GM12878 (cell line): ENCODE data around the gene ADAM30. TPM values are rescaled to one million over a fixed set of nuclear protein-coding genes. Genes with fewer than 3 reads are reported as not detected.

Source experiments
- ATAC-seq: fragments of 200-7000 bp; cut with Tn5 transposase; 3 replicates; pipeline ENCODE4 v1.9.1; 2020; ENCODE audit warnings: mild to moderate bottlenecking, moderate library complexity
- BruUV-seq: library from RNA; stranded (reverse); fragments of 400-500 nt; replicated peaks from 2 replicates; lab custom pipeline; 2021; lab: Mats Ljungman, UMichigan
- CTCF ChIA-PET: fragments of 300-600 bp; sonication (Branson Sonifier 250); formaldehyde crosslinking; extraction: SDS; loops from one replicate; lab custom pipeline; 2021; ENCODE audit warnings: inconsistent platforms; lab: Yijun Ruan, JAX
- POLR2A ChIA-PET: fragments of 350-600 bp; formaldehyde crosslinking; extraction: SDS; loops from one replicate; lab custom pipeline; 2021; ENCODE audit warnings: inconsistent platforms; lab: Charles Lee
- RAD21 ChIA-PET: fragments of 300-600 bp; sonication (Branson Sonifier 250); formaldehyde crosslinking; loops from one replicate; lab custom pipeline; 2023; ENCODE audit warnings: antibody characterized with exemption; ENCODE audit not compliant: unreplicated experiment; lab: Charles Lee
- SMC1A ChIA-PET: fragments of 300-600 bp; sonication (Branson Sonifier 250); formaldehyde crosslinking; loops from one replicate; lab custom pipeline; 2023; ENCODE audit not compliant: unreplicated experiment, uncharacterized antibody; lab: Charles Lee
- DNase-seq: peaks from one replicate; pipeline ENCODE4 v3.0.0-alpha.2; 2011; ENCODE audit warnings: low read depth, low spot score
- FAIRE-seq: peaks from 3 replicates; lab custom pipeline; 2011; peaks lifted over from hg19 to GRCh38; lab: Jason Lieb, UNC
- H2AFZ ChIP-seq: 2 replicates; pipeline ENCODE4 v1.6.0; 2011; ENCODE audit warnings: low read depth, low read length, control low read depth; ENCODE audit not compliant: control insufficient read depth
- H3K27ac ChIP-seq: 2 replicates; pipeline ENCODE4 v1.5.1; 2011; ENCODE audit warnings: control low read depth; ENCODE audit not compliant: control insufficient read depth, insufficient read depth
- H3K27me3 ChIP-seq, 2 experiments: replicated peaks in 1 of 2; 2 replicates each; pipeline versions ENCODE4 v1.6.0 to v1.6.1; 2011; ENCODE audit warnings: low read length in 1 of 2; ENCODE audit not compliant: control insufficient read depth in 2 of 2, insufficient read depth in 2 of 2
- H3K36me3 ChIP-seq, 2 experiments: 2 replicates each; pipeline ENCODE4 v1.5.1; 2011; ENCODE audit warnings: low read length in 1 of 2; ENCODE audit not compliant: control insufficient read depth in 2 of 2, insufficient read depth in 2 of 2
- H3K4me1 ChIP-seq: 2 replicates; pipeline ENCODE4 v1.6.1; 2011; ENCODE audit warnings: mild to moderate bottlenecking, low read length, moderate library complexity, mixed read lengths; ENCODE audit not compliant: control insufficient read depth, insufficient read depth
- H3K4me2 ChIP-seq: 2 replicates; pipeline ENCODE4 v1.6.0; 2011; ENCODE audit warnings: control low read depth; ENCODE audit not compliant: control insufficient read depth, insufficient read depth
- H3K4me3 ChIP-seq: fragments of 200-600 bp; sonication (generic); 2 replicates; pipeline ENCODE4 v1.5.1; 2016
- H3K79me2 ChIP-seq: 2 replicates; pipeline ENCODE4 v1.6.0; 2011; ENCODE audit warnings: low read length; ENCODE audit not compliant: control insufficient read depth, insufficient read depth
- H3K9ac ChIP-seq: 2 replicates; pipeline ENCODE4 v1.8.0; 2011; ENCODE audit warnings: low read length, control low read depth, mixed read lengths; ENCODE audit not compliant: control insufficient read depth, insufficient read depth
- H3K9me3 ChIP-seq: replicated peaks from 3 replicates; pipeline ENCODE4 v1.5.1; 2011; ENCODE audit warnings: mild to moderate bottlenecking, low read length; ENCODE audit not compliant: control insufficient read depth, insufficient read depth
- H4K20me1 ChIP-seq: 2 replicates; pipeline ENCODE4 v1.6.0; 2011; ENCODE audit not compliant: control insufficient read depth, insufficient read depth
- EZH2 ChIP-seq: IDR thresholded peaks from 2 replicates; pipeline ENCODE4 v1.6.1; 2012; ENCODE audit warnings: low read depth, mild to moderate bottlenecking, control low read depth, inconsistent platforms, low read length, borderline replicate concordance; ENCODE audit not compliant: control insufficient read depth
- IRF3 ChIP-seq: fragments of 450-650 bp; IDR thresholded peaks from 2 replicates; pipeline ENCODE4 v1.6.1; 2014; ENCODE audit warnings: mild to moderate bottlenecking
- PKNOX1 ChIP-seq: fragments of 450-650 bp; IDR thresholded peaks from 2 replicates; pipeline ENCODE4 v1.6.1; 2016; ENCODE audit warnings: mild to moderate bottlenecking
- POU2F2 ChIP-seq: IDR thresholded peaks from 3 replicates; pipeline ENCODE4 v1.6.1; 2011; ENCODE audit warnings: low read depth, mild to moderate bottlenecking, low read length, borderline replicate concordance
- RAD21 ChIP-seq: IDR thresholded peaks from 2 replicates; pipeline ENCODE4 v1.6.1; 2011; ENCODE audit warnings: mild to moderate bottlenecking, low read depth, low read length, moderate library complexity; ENCODE audit not compliant: insufficient read depth
- SMAD5 ChIP-seq: IDR thresholded peaks from 2 replicates; pipeline ENCODE4 v1.6.1; 2016; ENCODE audit warnings: antibody characterized with exemption, low read depth
- SMC3 ChIP-seq: IDR thresholded peaks from 2 replicates; pipeline ENCODE4 v1.6.1; 2011; ENCODE audit warnings: low read length, improper control_type of control experiment, borderline replicate concordance
- SRF ChIP-seq, 2 experiments: IDR thresholded peaks; 2 replicates each; pipeline ENCODE4 v1.6.1; 2011; ENCODE audit warnings: low read depth in 2 of 2, low read length in 2 of 2, mild to moderate bottlenecking in 1 of 2, moderate library complexity in 1 of 2
- TARDBP ChIP-seq: IDR thresholded peaks from 2 replicates; pipeline ENCODE4 v1.6.1; 2016; ENCODE audit warnings: borderline replicate concordance
- ZNF24 ChIP-seq: fragments of 450-650 bp; IDR thresholded peaks from 2 replicates; pipeline ENCODE4 v1.6.1; 2017; ENCODE audit warnings: antibody characterized with exemption, mild to moderate bottlenecking
- WGBS: methylation state at CpG from one replicate; pipeline ENCODE4 v1.1.6; 2016; ENCODE audit warnings: low lambda C conversion rate; ENCODE audit not compliant: insufficient replicate concordance, insufficient coverage; ENCODE audit errors: missing lambda C conversion rate; 5-methylcytosine and 5-hydroxymethylcytosine counted together
- in situ Hi-C: fragments of 300-500 bp; cut with MboI; formaldehyde crosslinking; loops from 9 replicates; pipeline ENCODE4 v1.14.3; 2018; ENCODE audit warnings: mixed read lengths
- intact Hi-C: fragments of 100-400 bp; cut with micrococcal nuclease; formaldehyde crosslinking; loops from one replicate; pipeline ENCODE4 v1.14.2; 2022; ENCODE audit not compliant: unreplicated experiment
- polyA plus RNA-seq, 11 experiments: library from polyadenylated mRNA; depleted of rRNA in 4 of 11; unstranded in 6 of 11; stranded (reverse) in 5 of 11; fragments of >200 nt; fragmentation: Nextera tagmentation in 4 of 11; fragmentation: Illumina TruSeq in 1 of 11; extraction: Ambion mirVana in 4 of 11; extraction: Trizol in 1 of 11; gene quantifications; 1 replicate in 1 of 11; 2 replicates in 10 of 11; pipeline versions ENCODE4 v1.2.1 to v1.2.3, GENCODE V29; 2011 to 2016; ENCODE audit warnings: inconsistent platforms in 2 of 11, missing spikeins in 2 of 11, low read depth in 1 of 11
- total RNA-seq, 4 experiments: library from RNA; depleted of rRNA in 3 of 4; stranded (reverse); fragments of >200 nt in 3 of 4; fragmentation: Illumina TruSeq in 1 of 4; extraction: Trizol in 1 of 4; gene quantifications; 2 replicates each; pipeline versions ENCODE4 v1.2.1 to v1.2.3, GENCODE V29; 2013 to 2021
- TF ChIP-seq, protein P1 (sequence below), 3 experiments: IDR thresholded peaks in 2 of 3; conservative IDR thresholded peaks in 1 of 3; 2 replicates each; pipeline ENCODE4 v1.5.1; 2011; ENCODE audit warnings: low read depth in 3 of 3, low read length in 3 of 3, mild to moderate bottlenecking in 3 of 3, control low read depth in 2 of 3, moderate library complexity in 2 of 3, inconsistent platforms in 1 of 3, mixed read lengths in 1 of 3; ENCODE audit not compliant: control insufficient read depth in 2 of 3, insufficient read depth in 1 of 3; ENCODE audit errors: extremely low read depth in 1 of 3
- TF ChIP-seq, protein P2 (sequence below): fragments of 450-650 bp; formaldehyde crosslinking; IDR thresholded peaks from 2 replicates; pipeline ENCODE4 v1.4.0; 2020; ENCODE audit warnings: mild to moderate bottlenecking, moderate library complexity

ADAM30 gene
- total and polyA plus RNA-seq, 10 of the 15 experiments (the other 5 are each of a cell fraction or from before 2014, with no cell fraction given) = not detected

- no peaks in the 10 kb centered on the region for H3K79me2 ChIP-seq
- 35% methylated on average over 11 of the region's 11 CpGs for WGBS
- SMC1A ChIA-PET = interaction anchor here (0.6 kb wide), 1 partner anchor 16 kb away, joined by 3 read pairs; no protein-coding TSS in a partner anchor
- FAIRE-seq (peak; percentile 92), ATAC-seq (peak; percentile 88), DNase-seq (no peak)
- H3K4me3 ChIP-seq = no peak overlapping the region
- intact Hi-C loops = loop anchor here (5.0 kb wide), 1 partner anchor 81 kb away; no protein-coding TSS in a partner anchor
- no peak overlapping the region for H3K4me2 ChIP-seq
- no peaks in the 10 kb centered on the region for H4K20me1 ChIP-seq
- in situ Hi-C loops = no loop called here
- POLR2A ChIA-PET = no interaction called here
- RAD21 ChIA-PET = interaction anchor here (0.7 kb wide), 1 partner anchor 77 kb away, joined by 3 read pairs; no protein-coding TSS in a partner anchor
- BruUV-seq = no TSS peak
- peak; percentile 48 for TF ChIP-seq RAD21
- no peak for TF ChIP-seq ZNF24
- TF ChIP-seq, protein P1, sequence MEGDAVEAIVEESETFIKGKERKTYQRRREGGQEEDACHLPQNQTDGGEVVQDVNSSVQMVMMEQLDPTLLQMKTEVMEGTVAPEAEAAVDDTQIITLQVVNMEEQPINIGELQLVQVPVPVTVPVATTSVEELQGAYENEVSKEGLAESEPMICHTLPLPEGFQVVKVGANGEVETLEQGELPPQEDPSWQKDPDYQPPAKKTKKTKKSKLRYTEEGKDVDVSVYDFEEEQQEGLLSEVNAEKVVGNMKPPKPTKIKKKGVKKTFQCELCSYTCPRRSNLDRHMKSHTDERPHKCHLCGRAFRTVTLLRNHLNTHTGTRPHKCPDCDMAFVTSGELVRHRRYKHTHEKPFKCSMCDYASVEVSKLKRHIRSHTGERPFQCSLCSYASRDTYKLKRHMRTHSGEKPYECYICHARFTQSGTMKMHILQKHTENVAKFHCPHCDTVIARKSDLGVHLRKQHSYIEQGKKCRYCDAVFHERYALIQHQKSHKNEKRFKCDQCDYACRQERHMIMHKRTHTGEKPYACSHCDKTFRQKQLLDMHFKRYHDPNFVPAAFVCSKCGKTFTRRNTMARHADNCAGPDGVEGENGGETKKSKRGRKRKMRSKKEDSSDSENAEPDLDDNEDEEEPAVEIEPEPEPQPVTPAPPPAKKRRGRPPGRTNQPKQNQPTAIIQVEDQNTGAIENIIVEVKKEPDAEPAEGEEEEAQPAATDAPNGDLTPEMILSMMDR (IDR thresholded peaks at IDR 0.05 in 2 of 3, conservative IDR thresholded peaks at IDR 0.05 in 1 of 3; ENCODE audit: control insufficient read depth in 2 of 3, extremely low read depth in 1 of 3, insufficient read depth in 1 of 3, low read depth in 3 of 3, low read length in 3 of 3) = peak; percentile 61 to 74 (median 67)
- no peak for TF ChIP-seq SMAD5
- no peak for TF ChIP-seq SRF (IDR thresholded peaks at IDR 0.05; ENCODE audit: low read depth in 2 of 2, low read length in 2 of 2)
- no peak for TF ChIP-seq IRF3
- no peak for TF ChIP-seq PKNOX1
- no peak for TF ChIP-seq POU2F2
- TF ChIP-seq, protein P2, sequence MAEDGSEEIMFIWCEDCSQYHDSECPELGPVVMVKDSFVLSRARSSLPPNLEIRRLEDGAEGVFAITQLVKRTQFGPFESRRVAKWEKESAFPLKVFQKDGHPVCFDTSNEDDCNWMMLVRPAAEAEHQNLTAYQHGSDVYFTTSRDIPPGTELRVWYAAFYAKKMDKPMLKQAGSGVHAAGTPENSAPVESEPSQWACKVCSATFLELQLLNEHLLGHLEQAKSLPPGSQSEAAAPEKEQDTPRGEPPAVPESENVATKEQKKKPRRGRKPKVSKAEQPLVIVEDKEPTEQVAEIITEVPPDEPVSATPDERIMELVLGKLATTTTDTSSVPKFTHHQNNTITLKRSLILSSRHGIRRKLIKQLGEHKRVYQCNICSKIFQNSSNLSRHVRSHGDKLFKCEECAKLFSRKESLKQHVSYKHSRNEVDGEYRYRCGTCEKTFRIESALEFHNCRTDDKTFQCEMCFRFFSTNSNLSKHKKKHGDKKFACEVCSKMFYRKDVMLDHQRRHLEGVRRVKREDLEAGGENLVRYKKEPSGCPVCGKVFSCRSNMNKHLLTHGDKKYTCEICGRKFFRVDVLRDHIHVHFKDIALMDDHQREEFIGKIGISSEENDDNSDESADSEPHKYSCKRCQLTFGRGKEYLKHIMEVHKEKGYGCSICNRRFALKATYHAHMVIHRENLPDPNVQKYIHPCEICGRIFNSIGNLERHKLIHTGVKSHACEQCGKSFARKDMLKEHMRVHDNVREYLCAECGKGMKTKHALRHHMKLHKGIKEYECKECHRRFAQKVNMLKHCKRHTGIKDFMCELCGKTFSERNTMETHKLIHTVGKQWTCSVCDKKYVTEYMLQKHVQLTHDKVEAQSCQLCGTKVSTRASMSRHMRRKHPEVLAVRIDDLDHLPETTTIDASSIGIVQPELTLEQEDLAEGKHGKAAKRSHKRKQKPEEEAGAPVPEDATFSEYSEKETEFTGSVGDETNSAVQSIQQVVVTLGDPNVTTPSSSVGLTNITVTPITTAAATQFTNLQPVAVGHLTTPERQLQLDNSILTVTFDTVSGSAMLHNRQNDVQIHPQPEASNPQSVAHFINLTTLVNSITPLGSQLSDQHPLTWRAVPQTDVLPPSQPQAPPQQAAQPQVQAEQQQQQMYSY (CRISPR knock-in tag) = no peak
- peak; percentile 54 for TF ChIP-seq SMC3
- TF ChIP-seq TARDBP = no peak
- TF ChIP-seq EZH2 = no peak
- H3K27ac ChIP-seq = no peak overlapping the region
- no peaks in the 10 kb centered on the region; the same call in 2 of the 3 replicates for H3K9me3 ChIP-seq
- no peak overlapping the region for H2AFZ ChIP-seq
- no peaks in the 10 kb centered on the region; a peak in 2 of 4 replicates for H3K27me3 ChIP-seq
- CTCF ChIA-PET = interaction anchor here (0.9 to 2.7 kb wide), 11 partner anchors 8 to 101 kb away, joined by 3 to 13 read pairs (median 3); no protein-coding TSS in a partner anchor
- no peak overlapping the region for H3K9ac ChIP-seq
- no peaks in the 10 kb centered on the region for H3K4me1 ChIP-seq
- H3K36me3 ChIP-seq = no peaks in the 10 kb centered on the region
Observed at GRCh38 chr1:119885903-119886783, 10.2 kb downstream of the ADAM30 start.
